Stimulated activated CD4-positive, alpha-beta T cell treated with anti-CD3 and anti-CD28 coated beads, Interleukin-12 subunit alpha, Interleukin-12 subunit beta, amount 100 ng/mL, for 4 hours (primary cell): ENCODE measurements around the gene RCC2.

Experiments
- DNase-seq: peaks from one replicate; pipeline ENCODE4 v3.0.0-alpha.2; 2020

The RCC2 gene

GRCh38 chr1:17369466-17369865 is 70.0 kb downstream of the RCC2 start:
- no peak for DNase-seq

GRCh38 chr1:17365293-17365692 is 74.2 kb downstream of the RCC2 start:
- no peak for DNase-seq

DNA sequence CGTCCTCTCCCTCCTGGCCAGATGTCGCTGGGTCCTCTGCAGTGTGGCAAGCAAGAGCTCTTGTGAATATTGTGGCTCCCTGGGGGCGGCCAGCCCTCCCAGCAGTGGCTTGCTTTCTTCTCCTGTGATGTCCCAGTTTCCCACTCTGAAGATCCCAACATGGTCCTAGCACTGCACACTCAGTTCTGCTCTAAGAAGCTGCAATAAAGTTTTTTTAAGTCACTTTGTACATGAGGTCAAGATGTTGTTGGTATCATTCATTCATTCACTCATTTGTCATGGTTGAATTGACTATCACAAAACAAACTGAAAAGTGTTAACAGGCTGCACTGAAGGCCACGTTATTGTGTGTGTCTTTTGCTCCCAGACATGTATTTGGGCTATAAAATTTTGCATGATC is 75.7 kb downstream of the RCC2 start:
- DNase-seq = no peak

DNA sequence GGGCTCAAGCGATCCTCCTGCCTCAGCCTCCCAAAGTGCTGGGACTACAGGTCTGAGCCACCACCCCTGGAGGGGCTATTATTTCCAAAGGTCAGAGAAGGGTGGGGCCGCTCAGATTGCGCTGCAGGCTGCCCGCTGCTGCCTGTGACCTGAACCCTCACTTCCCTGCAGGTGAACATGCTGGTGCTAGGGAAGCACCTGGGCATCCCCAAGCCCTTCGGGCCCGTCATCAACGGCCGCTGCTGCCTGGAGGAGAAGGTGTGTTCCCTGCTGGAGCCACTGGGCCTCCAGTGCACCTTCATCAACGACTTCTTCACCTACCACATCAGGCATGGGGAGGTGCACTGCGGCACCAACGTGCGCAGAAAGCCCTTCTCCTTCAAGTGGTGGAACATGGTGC is 76.1 kb downstream of the RCC2 start:
- no peak for DNase-seq

GRCh38 chr1:17361687-17362086 is 77.8 kb downstream of the RCC2 start:
- DNase-seq = no peak

GRCh38 chr1:17360272-17360956 is 79.1 kb downstream of the RCC2 start:
- DNase-seq = no peak

GRCh38 chr1:17359808-17360207 is 79.7 kb downstream of the RCC2 start:
- DNase-seq = no peak

GRCh38 chr1:17359031-17359430 is 80.4 kb downstream of the RCC2 start:
- DNase-seq = no peak

DNA sequence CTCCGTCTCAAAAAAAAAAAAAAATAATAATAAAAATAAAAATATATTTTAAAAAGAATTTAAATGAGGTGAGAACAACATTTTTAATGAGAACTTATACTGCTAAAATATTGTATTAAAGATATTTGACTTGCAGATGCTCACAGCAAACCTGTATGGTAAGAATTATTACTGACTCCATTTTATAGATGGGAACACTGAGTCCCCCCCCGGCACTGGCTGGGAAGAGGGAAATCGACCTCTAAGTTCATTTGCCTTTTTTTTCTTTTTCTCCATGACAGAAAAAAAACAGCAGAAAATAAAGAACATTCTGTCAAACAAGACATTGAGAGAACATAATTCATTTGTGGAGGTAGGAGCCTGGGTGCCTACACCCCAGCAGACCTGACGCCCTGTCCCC is 80.9 kb downstream of the RCC2 start:
- no peak for DNase-seq
